Lower lobe of right lung (tissue), 2 donors: ENCODE data around the gene TTBK2. TPM values are rescaled to one million over a fixed set of nuclear protein-coding genes. Genes with fewer than 3 reads are reported as not detected.
A peak's percentile ranks its signal among the peaks of the same experiment; 100 is the strongest.
"Not testable (repeated sequence)": the region's sequence is repeated elsewhere in the genome, so short reads cannot be mapped to it uniquely, and the experiment has no call there.

Source experiments
- ATAC-seq, 2 donors: fragments of 200-7000 bp; cut with Tn5 transposase; one replicate each; pipeline ENCODE4 v1.9.1; 2020 to 2022; ENCODE audit warnings: mild to moderate bottlenecking in 2 of 2, moderate library complexity in 2 of 2
- DNase-seq: peaks from one replicate; pipeline ENCODE4 v3.0.0-alpha.2; 2020
- H3K27ac ChIP-seq: fragments of 200-600 bp; one replicate; pipeline ENCODE4 v1.8.0; 2022
- H3K27me3 ChIP-seq: fragments of 200-600 bp; one replicate; pipeline ENCODE4 v1.8.0; 2022; ENCODE audit warnings: low read depth
- H3K36me3 ChIP-seq: fragments of 200-600 bp; one replicate; pipeline ENCODE4 v1.8.0; 2022; ENCODE audit warnings: mild to moderate bottlenecking
- H3K4me1 ChIP-seq: fragments of 200-600 bp; one replicate; pipeline ENCODE4 v1.8.0; 2022
- H3K4me3 ChIP-seq: fragments of 200-600 bp; one replicate; pipeline ENCODE4 v1.8.0; 2022; ENCODE audit warnings: mild to moderate bottlenecking
- H3K9me3 ChIP-seq: fragments of 200-600 bp; one replicate; pipeline ENCODE4 v1.8.0; 2022
- intact Hi-C: fragments of 100-400 bp; cut with DNase I; formaldehyde crosslinking; loops from one replicate; pipeline ENCODE4 v1.11.0; 2022
- total RNA-seq: library from RNA; stranded (reverse); fragmentation: NEBNext Ultra II Directional; extraction: Animal tissue kit (Norgen Biotek cat#: 25700); gene quantifications from one replicate; pipeline ENCODE4 v1.2.1, GENCODE V29; 2021
- TF ChIP-seq, protein P1 (sequence below): fragments of 200-600 bp; IDR thresholded peaks from one replicate; pipeline ENCODE4 v1.8.0; 2022; ENCODE audit warnings: antibody characterized with exemption, mild to moderate bottlenecking
- donor health status: DM: no; HTN: yes; CAD: no; lungs with severe emphysema.

TTBK2 gene
- total RNA-seq, 1 donor from 2014 or later = 19.1 TPM

DNA sequence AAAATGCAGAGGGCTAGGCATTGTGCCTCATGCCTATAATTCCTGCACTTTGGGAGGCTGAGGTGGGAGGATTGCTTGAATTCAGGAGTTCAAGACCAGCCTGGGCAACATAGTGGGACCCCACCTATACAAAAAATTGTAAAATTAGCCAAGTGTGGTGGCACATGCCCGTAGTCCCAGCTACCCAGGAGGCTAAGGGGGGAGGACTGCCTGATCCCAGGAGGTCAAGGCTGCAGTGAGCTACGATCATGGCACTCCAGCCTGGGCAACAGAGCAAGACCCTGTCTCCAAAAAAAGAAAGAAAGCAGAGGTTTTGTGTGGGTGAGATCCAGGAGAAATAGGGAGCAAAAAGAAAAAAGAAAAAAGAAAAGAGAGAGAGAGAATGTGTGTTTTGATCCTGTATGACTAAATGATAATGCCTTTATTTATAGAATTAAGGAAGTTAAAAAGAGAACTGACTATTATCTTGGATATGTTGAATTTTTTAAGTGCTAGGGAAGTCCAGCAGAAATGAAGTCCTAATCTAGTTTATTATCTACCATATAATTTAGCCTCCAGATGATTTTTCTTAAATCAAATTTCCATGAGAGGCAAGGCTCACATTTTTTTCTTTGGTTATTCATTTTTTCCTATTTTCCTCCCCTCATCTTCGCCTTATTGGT, 4.8 kb downstream of the TTBK2 start:
- no peaks in the 10 kb centered on the region for H3K27me3 ChIP-seq
- intact Hi-C loops = no loop called here
- no peak for DNase-seq
- TF ChIP-seq, protein P1, sequence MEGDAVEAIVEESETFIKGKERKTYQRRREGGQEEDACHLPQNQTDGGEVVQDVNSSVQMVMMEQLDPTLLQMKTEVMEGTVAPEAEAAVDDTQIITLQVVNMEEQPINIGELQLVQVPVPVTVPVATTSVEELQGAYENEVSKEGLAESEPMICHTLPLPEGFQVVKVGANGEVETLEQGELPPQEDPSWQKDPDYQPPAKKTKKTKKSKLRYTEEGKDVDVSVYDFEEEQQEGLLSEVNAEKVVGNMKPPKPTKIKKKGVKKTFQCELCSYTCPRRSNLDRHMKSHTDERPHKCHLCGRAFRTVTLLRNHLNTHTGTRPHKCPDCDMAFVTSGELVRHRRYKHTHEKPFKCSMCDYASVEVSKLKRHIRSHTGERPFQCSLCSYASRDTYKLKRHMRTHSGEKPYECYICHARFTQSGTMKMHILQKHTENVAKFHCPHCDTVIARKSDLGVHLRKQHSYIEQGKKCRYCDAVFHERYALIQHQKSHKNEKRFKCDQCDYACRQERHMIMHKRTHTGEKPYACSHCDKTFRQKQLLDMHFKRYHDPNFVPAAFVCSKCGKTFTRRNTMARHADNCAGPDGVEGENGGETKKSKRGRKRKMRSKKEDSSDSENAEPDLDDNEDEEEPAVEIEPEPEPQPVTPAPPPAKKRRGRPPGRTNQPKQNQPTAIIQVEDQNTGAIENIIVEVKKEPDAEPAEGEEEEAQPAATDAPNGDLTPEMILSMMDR = no peak
- H3K9me3 ChIP-seq = no peaks in the 10 kb centered on the region
- H3K27ac ChIP-seq = no peak overlapping the region
- no peak overlapping the region for H3K4me3 ChIP-seq
- peaks cover 27% of the 10 kb centered on the region for H3K4me1 ChIP-seq
- ATAC-seq = no peak
- no peaks in the 10 kb centered on the region for H3K36me3 ChIP-seq

DNA sequence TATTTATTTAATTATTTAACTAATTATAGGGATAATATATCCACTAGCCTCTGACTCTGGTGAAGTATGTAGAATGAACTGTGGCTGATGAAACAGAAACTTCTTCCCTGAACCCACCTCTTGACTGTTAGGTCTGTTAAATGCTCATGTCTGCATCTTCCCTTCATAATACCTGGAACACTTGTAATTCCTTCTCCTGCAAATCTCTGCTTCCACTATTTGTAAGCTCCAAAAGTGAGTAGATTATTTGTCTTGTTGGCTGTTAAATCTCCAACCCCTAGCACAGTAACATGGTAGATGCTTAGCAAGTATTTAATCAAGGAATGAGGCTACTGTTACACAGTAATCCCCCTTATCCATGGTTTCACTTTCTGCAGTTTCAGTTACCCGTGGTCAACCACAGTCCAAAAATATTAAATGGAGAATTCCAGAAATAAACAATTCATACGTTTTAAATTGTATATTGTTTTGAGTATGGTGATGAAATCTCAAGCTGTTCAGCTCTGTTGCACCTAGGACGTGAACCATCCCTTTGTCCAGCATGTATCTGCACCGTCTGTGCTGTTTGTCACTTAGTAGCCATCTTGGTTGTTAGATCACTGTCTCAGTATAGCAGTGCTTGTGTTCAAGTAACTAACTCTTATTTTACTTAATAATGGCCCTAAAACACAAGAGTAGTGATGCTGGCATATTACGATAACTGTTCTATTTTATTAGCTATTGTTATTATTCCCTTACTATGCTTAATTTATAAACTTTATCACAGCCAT, 5.7 kb downstream of the TTBK2 start:
- ATAC-seq (no peak), DNase-seq (no peak)
- TF ChIP-seq, protein P1 = no peak
- intact Hi-C loops = no loop called here
- Histone ChIP-seq H3K27me3 (no peaks in the 10 kb centered on the region), H3K4me1 (peaks cover 27% of the 10 kb centered on the region), H3K4me3 (peak overlapping the region; percentile 15), H3K9me3 (no peaks in the 10 kb centered on the region), H3K27ac (no peak overlapping the region), H3K36me3 (no peaks in the 10 kb centered on the region)

DNA sequence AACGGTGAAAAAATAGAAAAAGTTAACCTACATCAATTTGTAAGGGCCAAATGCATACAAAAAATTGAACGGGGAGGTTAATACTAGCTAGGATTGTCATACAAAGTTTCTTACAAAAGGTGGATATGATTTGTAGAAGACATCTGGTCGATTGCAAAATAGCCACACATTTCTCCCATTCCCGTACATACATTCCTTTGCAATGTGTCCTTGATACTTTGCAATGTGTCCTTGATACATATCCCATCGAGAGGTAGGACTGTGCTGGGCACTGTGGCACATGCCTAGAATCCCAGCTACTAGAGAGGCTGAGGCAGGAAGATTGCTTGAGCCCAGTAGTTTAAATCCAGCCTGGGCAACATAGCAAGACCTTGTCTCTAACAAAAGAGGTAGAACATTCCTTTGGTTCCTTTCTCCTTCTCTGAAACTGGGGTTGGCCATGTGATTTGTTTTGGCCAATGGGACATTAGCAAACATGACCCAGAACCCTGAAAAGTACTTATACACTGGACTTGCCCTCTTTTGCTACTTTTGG, 9.5 kb downstream of the TTBK2 start:
- TF ChIP-seq, protein P1 = no peak

DNA sequence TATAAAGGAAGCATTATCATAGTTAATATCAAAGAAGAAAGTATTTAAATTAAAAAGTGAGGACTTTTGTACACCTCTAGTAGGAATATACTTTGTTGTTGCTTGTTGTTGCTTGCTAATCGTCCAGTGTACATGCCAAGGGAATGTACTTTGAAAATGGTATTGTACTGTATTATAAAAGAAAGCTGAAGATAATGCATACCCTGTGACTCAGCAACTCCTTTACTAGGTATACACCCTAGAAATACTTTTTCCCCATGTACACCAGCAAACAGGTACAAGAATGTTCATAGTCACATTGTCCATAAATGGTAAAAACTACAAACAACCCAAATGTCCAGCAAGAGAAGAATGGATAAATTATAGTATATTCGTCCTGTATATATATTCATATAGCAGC, 12.0 kb downstream of the TTBK2 start:
- peaks cover 3% of the 10 kb centered on the region for H3K4me1 ChIP-seq
- intact Hi-C loops = no loop called here
- TF ChIP-seq, protein P1 = no peak
- ATAC-seq (no peak), DNase-seq (no peak)
- H3K27me3 ChIP-seq = no peaks in the 10 kb centered on the region
- no peaks in the 10 kb centered on the region for H3K9me3 ChIP-seq
- H3K36me3 ChIP-seq = no peaks in the 10 kb centered on the region
- no peak overlapping the region for H3K4me3 ChIP-seq
- H3K27ac ChIP-seq = no peak overlapping the region

More for the DNA sequence above, 9.5 kb downstream of the TTBK2 start:
- Histone ChIP-seq H3K9me3 (no peaks in the 10 kb centered on the region), H3K27me3 (no peaks in the 10 kb centered on the region), H3K4me3 (no peak overlapping the region), H3K4me1 (peaks cover 9% of the 10 kb centered on the region), H3K36me3 (no peaks in the 10 kb centered on the region), H3K27ac (no peak overlapping the region)
- ATAC-seq (no peak), DNase-seq (no peak)
- intact Hi-C loops = no loop called here

DNA sequence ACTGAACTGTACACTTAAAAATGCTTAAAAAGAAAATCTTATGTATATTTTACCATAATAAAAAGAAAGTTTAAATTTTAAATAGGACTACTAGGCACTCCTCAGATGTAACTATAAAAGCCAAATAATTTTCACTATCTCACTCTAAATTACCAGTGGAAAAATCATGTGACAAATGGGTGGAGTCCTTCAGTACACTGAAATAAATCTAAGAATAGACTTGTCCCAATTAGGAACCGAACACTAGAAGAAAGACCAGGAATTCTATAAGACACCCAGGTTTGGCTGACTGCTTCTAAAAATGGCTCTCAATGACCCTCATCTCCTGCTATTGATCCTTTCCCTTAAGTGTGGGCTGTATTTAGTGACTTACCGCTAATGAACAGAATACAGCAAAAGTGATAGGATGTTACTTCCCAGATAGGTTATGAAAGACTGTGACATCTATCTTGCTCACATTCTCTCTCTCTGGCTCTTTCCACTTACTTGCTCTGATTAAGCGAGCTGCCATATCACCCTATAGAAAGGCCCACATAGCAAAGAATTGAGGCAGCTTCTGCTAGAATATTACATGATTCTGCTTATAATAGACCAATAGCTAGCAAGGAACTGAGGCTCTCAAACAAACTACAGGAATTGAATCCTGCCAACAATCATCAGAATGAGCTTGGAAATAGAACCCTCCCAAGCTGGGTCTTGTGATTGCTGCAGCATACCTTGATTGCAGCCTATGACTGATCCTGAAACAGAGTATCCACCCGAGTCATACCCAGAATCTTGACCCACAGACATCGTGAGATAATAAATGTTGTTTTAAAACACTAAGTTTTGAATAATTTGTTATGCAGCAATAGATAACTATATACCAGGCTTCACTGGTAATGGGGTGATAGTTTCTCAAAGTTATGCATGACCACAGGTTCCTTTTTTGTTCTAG, 16.9 kb downstream of the TTBK2 start:
- ATAC-seq (no peak), DNase-seq (no peak)
- no peak overlapping the region for H3K27ac ChIP-seq
- no peaks in the 10 kb centered on the region for H3K36me3 ChIP-seq
- TF ChIP-seq, protein P1 = no peak
- H3K27me3 ChIP-seq = no peaks in the 10 kb centered on the region
- H3K4me3 ChIP-seq = no peak overlapping the region
- peaks cover 5% of the 10 kb centered on the region for H3K4me1 ChIP-seq
- intact Hi-C loops = no loop called here
- no peaks in the 10 kb centered on the region for H3K9me3 ChIP-seq

DNA sequence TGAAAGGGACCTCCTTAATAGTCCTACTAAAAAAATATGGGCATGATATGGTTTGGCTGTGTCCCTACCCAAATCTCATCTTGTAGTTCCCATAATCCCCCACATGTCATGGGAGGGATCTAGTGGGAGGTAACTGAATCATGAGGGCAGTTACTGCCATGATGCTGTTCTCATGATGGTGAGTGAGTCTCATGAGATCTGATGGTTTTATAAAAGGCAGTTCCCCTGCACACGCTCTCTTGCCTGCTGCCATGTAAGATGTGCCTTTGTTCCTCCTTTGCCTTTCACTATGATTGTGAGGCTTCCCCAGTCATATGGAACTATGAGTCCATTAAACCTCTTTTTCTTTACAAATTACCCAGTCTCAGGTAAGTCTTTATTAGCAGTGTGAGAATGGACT, 26.7 kb downstream of the TTBK2 start:
- DNase-seq, H3K4me3 ChIP-seq, intact Hi-C loops, H3K36me3 ChIP-seq, ATAC-seq, H3K27me3 ChIP-seq, H3K27ac ChIP-seq, H3K9me3 ChIP-seq: not testable (repeated sequence)
- peaks cover 11% of the 10 kb centered on the region for H3K4me1 ChIP-seq
